HS-27A (cell line): ENCODE results near the gene OGN.
"Not testable (repeated sequence)": the region's sequence is repeated elsewhere in the genome, so short reads cannot be mapped to it uniquely, and the experiment has no call there.

Source experiments
- DNase-seq: peaks from one replicate; pipeline ENCODE4 v3.0.0-alpha.2; 2012; ENCODE audit warnings: low read depth, missing footprints

The OGN gene, protein sequence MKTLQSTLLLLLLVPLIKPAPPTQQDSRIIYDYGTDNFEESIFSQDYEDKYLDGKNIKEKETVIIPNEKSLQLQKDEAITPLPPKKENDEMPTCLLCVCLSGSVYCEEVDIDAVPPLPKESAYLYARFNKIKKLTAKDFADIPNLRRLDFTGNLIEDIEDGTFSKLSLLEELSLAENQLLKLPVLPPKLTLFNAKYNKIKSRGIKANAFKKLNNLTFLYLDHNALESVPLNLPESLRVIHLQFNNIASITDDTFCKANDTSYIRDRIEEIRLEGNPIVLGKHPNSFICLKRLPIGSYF

GRCh38 chr9:92404042-92404836, at the start of gene OGN:
Gene OGN (minus strand): TSS chr9:92404578. CDS start chr9:92403407, 1,171 bp downstream.
- DNase-seq: no peak

- no peak for DNase-seq
Measured at GRCh38 chr9:92446536-92446935, 42.2 kb upstream of the OGN start.

GRCh38 chr9:92444841-92445240, 40.5 kb upstream of the OGN start:
- DNase-seq: no peak

GRCh38 chr9:92440751-92441046, 36.3 kb upstream of the OGN start:
- no peak for DNase-seq

- DNase-seq: no peak
Measured at GRCh38 chr9:92439921-92440750, 35.8 kb upstream of the OGN start.

DNA sequence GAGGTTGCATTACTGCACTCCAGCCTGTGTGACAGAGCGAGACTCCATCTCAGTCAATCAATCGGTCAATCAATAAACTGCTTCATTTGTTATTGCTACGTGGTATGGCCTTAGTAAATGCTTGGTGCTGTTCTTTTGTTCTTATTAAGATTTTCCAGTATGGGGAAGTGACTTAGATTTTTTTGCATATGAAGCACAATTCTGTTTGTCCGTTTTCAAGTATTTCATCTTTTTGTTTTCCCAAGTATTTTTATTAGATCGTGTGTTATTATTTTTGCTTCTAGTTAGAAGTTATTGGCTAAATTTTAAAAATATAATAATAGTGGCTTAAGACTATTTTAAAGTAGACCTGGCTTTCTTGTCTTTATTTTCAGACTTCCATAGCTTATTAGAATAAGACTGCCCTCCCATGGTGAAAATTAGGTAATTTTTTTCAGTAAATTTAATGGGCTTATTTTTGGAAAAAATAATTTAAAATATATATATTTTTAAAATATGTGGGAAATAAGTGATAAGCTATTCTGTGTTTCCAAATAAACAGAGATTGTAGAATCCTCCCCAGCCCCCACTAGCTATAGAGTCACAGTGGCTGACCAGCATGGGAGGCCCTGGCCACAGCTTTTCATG, 34.6 kb upstream of the OGN start:
- DNase-seq: no peak

DNA sequence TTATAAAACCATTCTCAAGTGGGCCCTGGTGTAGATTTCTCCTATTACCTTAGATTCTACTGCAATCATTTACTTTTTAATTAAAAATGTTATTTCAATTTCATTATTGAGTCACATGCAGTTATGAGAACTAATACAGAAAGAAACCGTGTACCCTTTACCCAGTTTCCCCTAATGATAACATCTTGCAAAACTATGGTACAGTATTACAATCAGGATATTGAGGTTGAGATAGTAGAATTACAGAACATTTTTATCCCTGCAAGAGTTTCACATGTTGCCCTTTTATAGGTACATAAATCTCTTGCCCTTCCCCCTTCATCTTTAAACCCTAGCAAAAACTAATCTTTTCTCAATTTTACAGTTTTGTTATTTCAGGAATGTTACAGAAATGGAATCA, 30.9 kb upstream of the OGN start:
- DNase-seq: no peak

DNA sequence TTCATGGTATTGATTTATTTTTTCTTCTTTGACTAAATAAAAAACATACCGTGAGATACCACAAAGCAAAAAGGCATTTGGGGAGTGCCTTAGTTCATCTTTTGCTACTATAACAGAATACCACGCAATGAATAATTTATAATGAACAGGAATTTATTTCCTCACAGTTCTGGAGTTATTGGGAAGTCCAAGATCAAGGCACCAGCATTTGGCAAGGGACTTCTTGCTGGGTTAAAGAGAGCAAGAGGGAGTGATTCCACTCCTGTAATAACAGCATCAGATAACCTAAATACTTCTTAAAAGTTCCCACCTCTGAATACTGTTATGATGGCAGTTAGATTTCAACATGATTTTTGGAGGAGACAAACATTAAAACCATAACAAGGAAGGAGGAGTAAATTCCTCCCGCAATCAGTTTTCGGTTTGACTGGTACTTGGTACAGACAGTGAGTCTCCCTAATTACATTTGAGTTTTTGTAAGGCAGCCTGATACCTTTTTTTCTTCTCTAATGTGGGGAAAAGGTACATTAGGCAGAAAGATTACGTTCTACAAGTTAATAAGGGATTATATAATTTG, 28.7 kb upstream of the OGN start:
- no peak for DNase-seq

- no peak for DNase-seq
Measured at GRCh38 chr9:92432350-92432749, 28.0 kb upstream of the OGN start.

DNA sequence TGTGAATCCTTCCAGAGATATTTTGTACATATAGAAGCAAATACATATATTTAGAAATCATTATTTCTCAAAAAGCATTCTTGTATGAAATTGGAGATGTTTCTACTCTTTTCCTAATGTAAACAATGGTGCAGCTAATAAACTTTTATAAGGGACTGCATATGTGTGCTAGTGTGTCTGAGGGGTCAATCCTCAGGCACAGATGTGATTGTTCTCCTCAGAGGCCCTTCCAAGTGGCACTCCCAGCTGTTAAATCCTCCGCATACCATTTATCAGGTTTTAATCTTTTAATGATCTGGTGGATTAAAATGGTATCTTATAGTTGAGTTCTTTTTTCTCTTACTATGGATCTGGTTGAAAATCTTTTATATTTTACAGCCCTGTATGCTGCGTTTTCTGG, 25.5 kb upstream of the OGN start:
- no peak for DNase-seq

GRCh38 chr9:92426501-92427145, 22.2 kb upstream of the OGN start:
- no peak for DNase-seq

- no peak for DNase-seq
Measured at GRCh38 chr9:92425474-92425873, 21.1 kb upstream of the OGN start.

GRCh38 chr9:92424340-92424739, 20.0 kb upstream of the OGN start, which contains the start of gene OMD:
Gene OMD (minus strand): TSS chr9:92424471. CDS start chr9:92417558, 6,913 bp downstream.
- no peak for DNase-seq

GRCh38 chr9:92423612-92424011, 19.2 kb upstream of the OGN start:
- DNase-seq: no peak

GRCh38 chr9:92422611-92423338, 18.4 kb upstream of the OGN start:
- no peak for DNase-seq

GRCh38 chr9:92414566-92414965, 10.2 kb upstream of the OGN start:
- no peak for DNase-seq

DNA sequence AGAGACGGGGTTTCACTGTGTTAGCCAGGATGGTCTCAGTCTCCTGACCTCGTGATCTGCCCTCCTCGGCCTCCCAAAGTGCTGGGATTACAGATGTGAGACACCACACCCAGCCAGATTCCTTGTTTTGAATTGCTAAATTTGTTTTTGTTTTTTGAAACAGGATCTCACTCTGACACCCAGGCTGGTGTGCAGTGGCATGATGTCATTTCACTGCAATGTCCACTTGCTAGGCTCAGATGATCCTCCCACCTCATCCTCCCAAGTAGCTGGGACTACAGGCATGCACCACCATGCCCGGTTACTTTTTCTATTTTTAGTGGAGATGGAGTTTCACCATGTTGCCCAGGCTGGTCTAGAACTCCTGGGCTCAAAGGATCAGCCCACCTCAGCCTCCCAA, 6.8 kb upstream of the OGN start:
- not testable (repeated sequence) for DNase-seq

DNA sequence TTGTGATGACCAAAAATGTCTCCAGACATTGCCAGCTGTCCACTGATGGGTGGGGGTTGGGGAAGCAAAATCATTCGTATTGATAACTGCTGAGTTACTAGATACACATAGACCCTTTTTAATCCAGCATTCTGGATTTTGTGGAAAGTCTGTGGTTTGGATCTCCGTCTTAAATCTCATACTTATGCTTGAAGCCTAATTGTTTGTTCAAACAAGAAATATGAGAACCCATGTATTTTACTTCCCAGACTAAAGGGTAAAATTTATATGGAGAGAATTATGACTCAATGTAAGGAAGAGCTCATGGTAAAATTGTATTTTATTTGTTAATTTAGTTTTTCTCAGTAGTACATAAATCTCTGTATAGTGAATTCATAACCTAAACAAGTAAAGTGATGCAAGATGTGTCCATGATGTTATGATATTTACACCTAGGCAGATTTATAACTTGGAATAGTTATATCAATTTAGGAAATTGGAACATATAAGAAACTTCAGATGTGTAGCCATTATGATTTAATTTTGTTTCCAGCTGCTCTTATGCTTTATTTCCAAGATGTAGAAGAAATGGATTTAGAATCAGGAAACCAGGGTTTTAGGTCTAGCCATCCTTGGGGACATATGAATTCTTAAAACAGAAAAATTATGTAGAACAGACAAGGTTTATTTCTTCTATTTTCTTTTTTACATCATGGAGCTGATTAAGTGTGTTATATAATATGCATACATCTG, 4.5 kb upstream of the OGN start:
- no peak for DNase-seq

DNA sequence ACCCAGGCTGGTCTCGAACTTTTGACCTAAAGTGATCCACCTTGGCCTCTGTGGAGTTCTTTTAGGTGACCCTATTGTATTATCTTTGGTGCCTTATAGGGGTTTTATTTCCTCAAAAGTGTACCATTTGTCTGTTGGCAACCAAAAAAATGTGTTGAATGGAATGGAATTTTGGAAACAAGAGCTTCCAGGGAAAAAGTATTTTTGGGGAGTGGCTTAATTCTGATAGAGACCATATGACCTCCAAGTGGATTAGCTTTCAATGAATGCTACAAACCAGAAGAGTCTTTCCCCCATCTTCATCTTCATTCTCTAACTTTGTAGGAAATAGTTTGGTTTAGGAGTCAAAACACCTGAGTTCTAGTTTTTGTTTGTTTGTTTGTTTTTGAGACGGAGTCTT, 3.4 kb upstream of the OGN start:
- no peak for DNase-seq

- no peak for DNase-seq
Measured at GRCh38 chr9:92406477-92406876, 2.1 kb upstream of the OGN start.
